ENCODE measurements around the gene ATP7B.
A peak's percentile ranks its signal among the peaks of the same experiment; 100 is the strongest.

Gene ATP7B

GRCh38 chr13:51943721-51944120 lies 67.5 kb downstream of the ATP7B start:
- DNase-seq: no peak

- DNase-seq: no peak
Measured at GRCh38 chr13:51942189-51942588, 69.1 kb downstream of the ATP7B start.

GRCh38 chr13:51938454-51938853 lies 72.8 kb downstream of the ATP7B start:
- no peak for DNase-seq

DNA sequence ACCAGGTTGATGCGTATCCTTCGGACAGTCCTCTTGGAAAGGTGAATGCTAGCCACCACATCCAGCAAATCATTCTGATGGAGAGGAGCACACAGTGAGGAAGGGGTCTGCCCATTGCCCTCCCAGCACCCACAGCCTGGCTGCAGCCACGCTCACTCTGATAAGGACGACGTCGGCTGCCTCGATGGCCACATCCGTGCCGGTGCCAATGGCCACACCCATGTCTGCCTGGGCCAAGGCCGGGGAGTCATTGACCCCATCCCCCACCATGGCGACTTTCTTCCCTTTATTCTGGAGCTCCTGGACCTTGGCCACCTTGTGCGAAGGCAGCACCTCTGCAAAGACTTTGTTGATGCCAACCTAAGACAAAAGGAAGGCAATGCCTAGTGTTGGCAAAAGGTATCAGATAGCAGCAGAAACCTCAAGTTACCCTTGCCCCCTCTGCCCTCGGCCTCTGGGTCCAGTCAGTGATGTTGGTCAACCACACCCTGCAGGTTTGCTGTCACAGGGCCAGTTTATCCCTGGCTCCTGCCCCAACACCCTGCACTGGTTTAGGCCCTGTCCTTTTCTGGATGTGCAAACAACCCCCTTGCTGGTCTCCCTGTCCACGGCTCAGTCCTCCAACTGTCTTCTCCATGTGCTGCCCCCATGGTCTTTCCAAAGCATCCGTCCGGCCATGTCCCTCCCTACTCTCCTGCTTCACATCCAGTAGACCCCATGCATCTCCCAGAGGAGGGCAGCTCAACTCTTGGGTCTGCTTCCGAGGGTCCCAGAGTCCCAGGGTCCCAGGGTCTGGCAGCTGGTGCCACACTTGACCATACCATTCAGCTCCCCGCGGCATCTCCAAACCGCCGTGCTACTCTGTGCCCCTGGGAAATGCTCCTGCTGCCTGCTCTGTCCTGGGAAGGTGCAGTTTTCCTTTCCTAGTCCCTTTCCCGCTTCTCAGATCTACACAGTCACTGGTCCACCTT lies 73.6 kb downstream of the ATP7B start:
- DNase-seq: no peak

DNA sequence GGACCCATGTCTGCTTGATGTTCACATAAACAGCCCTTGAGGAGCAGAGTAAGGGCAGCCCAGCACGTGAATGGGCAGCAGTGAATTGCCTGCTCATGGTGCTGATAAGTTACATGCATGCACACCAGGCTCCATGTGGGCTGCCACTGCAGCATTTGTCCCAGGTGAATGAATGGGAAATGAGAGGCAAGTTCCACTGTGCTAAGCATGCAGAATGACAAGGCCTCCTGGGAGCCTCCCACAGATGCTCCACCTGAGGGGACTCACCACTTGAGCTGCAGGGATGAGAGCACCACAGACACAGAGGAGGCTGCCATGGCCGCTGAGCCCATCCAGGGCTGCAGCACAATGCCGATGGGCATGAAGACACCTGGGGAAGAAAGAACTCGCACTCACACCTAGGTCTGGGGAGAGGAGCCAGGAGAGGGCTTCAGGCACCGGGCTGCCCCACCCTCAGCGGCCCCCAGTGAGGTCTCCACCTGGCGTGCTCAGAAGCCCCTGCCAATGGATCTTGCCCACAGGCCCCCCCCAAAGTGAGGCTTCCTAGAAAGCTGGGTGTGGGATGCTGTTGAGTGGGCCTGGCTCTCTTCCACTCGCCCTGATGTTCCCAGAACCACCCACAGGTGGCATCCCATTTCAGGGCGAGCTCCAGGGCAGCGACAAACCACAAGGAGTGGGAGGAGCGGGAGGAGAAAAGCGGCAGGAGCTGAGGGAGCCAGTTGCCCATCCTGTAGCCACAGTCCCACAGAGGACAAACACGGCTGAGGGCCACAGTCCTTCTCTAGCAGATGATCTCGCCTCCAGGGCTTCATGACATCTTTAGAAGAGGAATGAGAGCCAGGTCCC lies 75.7 kb downstream of the ATP7B start:
- no peak for DNase-seq

GRCh38 chr13:51934461-51935087 lies 76.7 kb downstream of the ATP7B start:
- DNase-seq: no peak

- DNase-seq: no peak
Measured at GRCh38 chr13:51933466-51934058, 77.7 kb downstream of the ATP7B start.

DNA sequence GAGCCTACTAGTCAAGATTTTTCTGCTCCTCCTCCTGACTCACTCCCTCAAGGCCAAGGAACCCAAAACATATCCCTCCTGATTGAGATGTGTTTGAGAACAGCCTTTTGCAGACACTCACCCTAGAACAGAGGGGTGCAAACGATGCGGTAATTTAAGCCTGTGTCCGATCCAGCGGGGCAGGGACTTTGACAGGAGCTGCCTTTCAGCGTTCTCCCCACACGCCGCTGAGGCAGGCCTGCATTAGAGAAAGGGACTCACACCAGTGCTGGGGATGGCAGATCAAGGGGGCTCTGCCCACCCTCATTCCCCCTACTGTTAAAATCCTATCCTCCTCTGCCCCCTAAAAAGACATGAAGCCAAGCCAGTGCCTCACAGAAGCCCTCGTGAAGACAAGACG lies 79.0 kb downstream of the ATP7B start:
- DNase-seq: no peak

- no peak for DNase-seq
Measured at GRCh38 chr13:51931606-51932005, 79.6 kb downstream of the ATP7B start.

- no peak for DNase-seq
Measured at GRCh38 chr13:51929699-51930098, 81.6 kb downstream of the ATP7B start.

GRCh38 chr13:51928231-51928630 lies 83.0 kb downstream of the ATP7B start:
- DNase-seq: no peak

- no peak for DNase-seq
Measured at GRCh38 chr13:51927129-51927528, 84.1 kb downstream of the ATP7B start.

DNA sequence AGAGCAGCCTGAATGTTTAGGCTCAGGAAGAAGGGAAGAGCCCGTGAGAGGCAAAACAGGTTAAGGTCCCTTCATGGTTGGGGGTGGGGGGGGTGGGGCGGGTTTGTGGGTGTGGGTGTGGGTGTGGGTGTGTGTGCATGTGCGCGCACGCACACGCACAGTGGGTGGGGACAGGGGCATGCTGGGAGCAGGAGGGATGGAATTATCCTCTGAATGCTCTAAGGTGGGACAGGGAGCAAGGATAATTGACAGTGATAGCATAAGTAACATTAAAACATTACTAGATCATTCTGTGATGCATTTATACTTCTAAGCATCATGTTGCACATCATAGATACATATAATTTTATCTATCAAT lies 84.7 kb downstream of the ATP7B start:
- no peak for DNase-seq

DNA sequence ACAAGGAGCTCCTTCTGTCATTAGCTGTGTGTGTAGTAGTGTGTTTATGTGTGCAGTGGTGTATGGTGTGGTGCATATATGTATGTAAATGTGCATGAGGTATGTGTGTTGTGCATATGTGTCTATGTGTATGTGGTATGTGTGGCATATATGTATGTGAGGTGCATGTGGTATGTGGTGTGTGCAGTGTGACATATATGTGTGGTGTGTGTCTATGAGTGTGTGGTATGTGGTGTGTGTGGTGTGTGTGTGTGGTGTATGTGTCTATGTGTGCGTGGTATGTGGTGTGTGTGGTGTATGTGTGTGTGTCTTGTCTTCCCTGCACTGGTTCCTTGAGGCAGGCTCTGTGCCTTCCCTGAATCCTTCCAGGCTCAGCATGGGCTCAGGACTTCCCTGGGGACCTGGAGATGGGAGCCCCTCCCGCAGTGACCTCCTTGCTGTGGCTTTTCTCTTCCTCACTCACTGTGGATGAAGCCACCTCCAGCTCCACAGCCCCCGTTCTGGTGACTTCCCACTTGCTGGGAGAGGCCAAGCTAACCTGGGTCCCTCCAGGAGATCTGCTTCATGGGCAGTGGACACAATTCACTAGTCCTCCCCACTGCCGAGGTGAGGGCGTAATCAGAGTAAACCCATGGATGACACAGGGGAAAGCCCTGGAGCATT lies 85.3 kb downstream of the ATP7B start:
- no peak for DNase-seq

DNA sequence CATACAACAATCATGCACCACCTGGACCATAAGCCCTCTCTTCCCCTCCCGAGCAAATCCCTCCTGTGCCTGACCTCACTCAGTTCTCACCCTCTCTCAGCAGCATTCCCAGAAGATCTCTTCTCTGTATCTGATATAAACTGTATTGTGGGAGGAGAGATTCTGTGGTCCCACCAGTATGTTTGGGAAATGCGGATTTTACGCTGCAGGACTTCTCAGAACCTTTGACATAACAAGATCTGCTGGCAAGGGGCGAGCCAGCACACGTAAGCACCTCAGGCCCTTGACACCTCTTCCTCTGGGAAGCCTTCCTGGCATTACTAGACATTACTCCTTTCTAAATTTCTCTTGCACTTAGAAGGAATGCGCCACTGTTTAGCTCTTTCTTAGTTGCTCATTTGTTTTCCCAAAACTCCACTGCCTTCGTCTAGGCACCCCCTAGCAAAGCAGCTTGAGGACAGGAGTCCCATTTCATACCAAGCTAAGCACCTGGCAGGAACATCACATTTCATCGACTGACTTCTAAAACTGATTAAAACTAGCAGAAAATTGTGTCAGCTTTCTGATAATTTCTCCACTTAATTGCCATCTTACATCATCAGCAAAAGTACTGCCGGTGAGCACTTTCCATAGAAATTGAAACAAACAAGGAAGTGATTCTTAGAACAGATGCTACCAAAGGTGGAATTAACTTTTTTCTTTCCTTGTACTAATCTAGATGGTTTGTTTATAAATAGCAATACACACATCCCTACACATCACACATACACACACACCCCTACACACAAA lies 86.3 kb downstream of the ATP7B start:
- DNase-seq: no peak

GRCh38 chr13:51923983-51924539 lies 87.2 kb downstream of the ATP7B start:
- peak; percentile 56 for DNase-seq

DNA sequence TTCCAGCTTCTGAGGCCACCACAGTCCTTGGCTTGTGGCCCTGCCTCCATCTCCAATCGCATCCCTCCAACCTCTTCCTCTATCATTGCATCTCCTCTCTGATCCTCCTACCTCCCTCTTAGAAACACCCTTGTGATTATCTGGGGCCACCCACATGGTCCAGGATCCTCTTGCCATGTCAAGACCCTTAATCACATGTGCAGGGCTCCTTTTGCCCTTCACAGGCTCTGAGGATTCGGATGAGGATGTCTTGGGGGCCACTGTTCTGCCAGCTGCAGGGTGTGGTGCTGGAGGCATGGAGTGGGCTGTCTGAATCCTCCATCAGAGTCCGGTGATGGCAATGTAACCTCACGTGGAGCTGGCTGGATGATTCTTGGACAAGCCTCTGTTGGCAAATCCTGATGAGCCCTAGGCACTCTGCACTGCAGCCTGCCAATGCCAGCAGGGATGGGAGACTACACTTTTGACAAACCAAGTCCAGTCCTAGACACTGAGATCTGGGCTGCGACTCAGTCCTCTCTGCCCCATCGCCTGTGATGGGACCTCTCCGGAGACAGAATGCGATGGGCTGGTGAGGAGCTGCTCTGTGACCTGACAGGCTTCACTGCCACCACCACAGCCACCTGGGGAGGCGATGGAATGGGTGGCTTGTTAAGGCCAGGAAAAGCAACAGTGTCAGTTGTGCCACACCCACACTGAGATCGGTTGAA lies 88.3 kb downstream of the ATP7B start:
- DNase-seq: no peak

- DNase-seq: peak; percentile 38
Measured at GRCh38 chr13:51921790-51922740, 89.2 kb downstream of the ATP7B start.

GRCh38 chr13:51920786-51921185 lies 90.5 kb downstream of the ATP7B start:
- no peak for DNase-seq

All from activated CD4-positive, alpha-beta T cell treated with anti-CD3 and anti-CD28 coated beads, Interleukin-2, Interleukin-6, amounts not matched to agents 100 ng/mL and 50 ng/mL, durations not matched to agents 16 hours and 8 hours (primary cell).